Loucy (cell line): Measurements from ENCODE around the gene ZKSCAN3.
A peak's percentile ranks its signal among the peaks of the same experiment; 100 is the strongest.

Experiments used
- H2AFZ ChIP-seq: fragments of 200-600 bp; sonication (generic); 2 replicates; pipeline ENCODE4 v1.6.0; 2016; ENCODE audit warnings: antibody characterized with exemption, mild to moderate bottlenecking, low read length, moderate library complexity
- H3F3A ChIP-seq: fragments of 200-600 bp; 2 replicates; pipeline ENCODE4 v1.6.0; 2016; ENCODE audit warnings: antibody characterized with exemption, low read depth, mild to moderate bottlenecking
- H3K27me3 ChIP-seq: fragments of 200-600 bp; sonication (generic); 2 replicates; pipeline ENCODE4 v1.6.1; 2014; ENCODE audit warnings: low read length, mild to moderate bottlenecking; ENCODE audit not compliant: insufficient read depth, poor library complexity, severe bottlenecking
- H3K36me3 ChIP-seq: fragments of 200-600 bp; sonication (generic); 2 replicates; pipeline ENCODE4 v1.6.1; 2016; ENCODE audit warnings: low read length; ENCODE audit not compliant: insufficient read depth
- H3K4me1 ChIP-seq: fragments of 200-600 bp; sonication (generic); 2 replicates; pipeline ENCODE4 v1.5.1; 2014; ENCODE audit warnings: low read length, mild to moderate bottlenecking; ENCODE audit not compliant: insufficient read depth, poor library complexity, severe bottlenecking
- H3K4me2 ChIP-seq: fragments of 200-600 bp; sonication (generic); 2 replicates; pipeline ENCODE4 v1.6.0; 2014; ENCODE audit warnings: antibody characterized with exemption, low read length, low read depth, mild to moderate bottlenecking; ENCODE audit not compliant: poor library complexity, severe bottlenecking
- H3K4me3 ChIP-seq: fragments of 200-600 bp; sonication (generic); 2 replicates; pipeline ENCODE4 v1.5.1; 2014; ENCODE audit warnings: low read length, mild to moderate bottlenecking, mixed read lengths; ENCODE audit not compliant: poor library complexity, severe bottlenecking
- H3K79me2 ChIP-seq: fragments of 200-600 bp; sonication (generic); 2 replicates; pipeline ENCODE4 v1.6.1; 2014; ENCODE audit warnings: low read length; ENCODE audit not compliant: insufficient read depth
- H3K9ac ChIP-seq: fragments of 200-600 bp; sonication (generic); 2 replicates; pipeline ENCODE4 v1.6.0; 2014; ENCODE audit warnings: mild to moderate bottlenecking, low read depth, low read length, moderate library complexity; ENCODE audit not compliant: poor library complexity, severe bottlenecking
- H3K9me2 ChIP-seq: fragments of 200-600 bp; sonication (generic); replicated peaks from 2 replicates; pipeline ENCODE4 v1.6.1; 2016; ENCODE audit warnings: low read depth, low read length, mixed read lengths
- H3K9me3 ChIP-seq: fragments of 200-600 bp; sonication (generic); 2 replicates; pipeline ENCODE4 v1.6.1; 2014; ENCODE audit warnings: mild to moderate bottlenecking, antibody characterized with exemption, low read length, low read depth; ENCODE audit not compliant: insufficient read depth
- H4K20me1 ChIP-seq: fragments of 200-600 bp; sonication (generic); 2 replicates; pipeline ENCODE4 v1.6.0; 2014; ENCODE audit warnings: antibody characterized with exemption, low read length, mild to moderate bottlenecking; ENCODE audit not compliant: insufficient read depth, poor library complexity, severe bottlenecking
- CTCF ChIP-seq: fragments of 200-600 bp; sonication (generic); conservative IDR thresholded peaks from 2 replicates; pipeline ENCODE4 v1.5.1; 2014; ENCODE audit warnings: mild to moderate bottlenecking, antibody characterized with exemption, low read length
- EZH2phosphoT487 ChIP-seq: fragments of 200-600 bp; IDR thresholded peaks from 2 replicates; pipeline ENCODE4 v1.6.1; 2018; ENCODE audit warnings: antibody characterized with exemption, mild to moderate bottlenecking, moderate library complexity, borderline replicate concordance

ZKSCAN3 gene

GRCh38 chr6:28380381-28380780 lies 30.6 kb downstream of the ZKSCAN3 start:
- Histone ChIP-seq H3K27me3 (peaks cover 3% of the 10 kb centered on the region), H3K4me3 (peak overlapping the region; percentile 85), H3K9me2 (no peaks in the 10 kb centered on the region), H3K79me2 (peaks cover 19% of the 10 kb centered on the region), H3K9me3 (no peaks in the 10 kb centered on the region), H3K36me3 (peaks cover 3% of the 10 kb centered on the region; the same call in 1 of the 2 replicates), H3K4me1 (peaks cover 20% of the 10 kb centered on the region), H3K4me2 (peak overlapping the region; percentile 92), H4K20me1 (no peaks in the 10 kb centered on the region), H3F3A (no peaks in the 10 kb centered on the region), H2AFZ (no peak overlapping the region), H3K9ac (no peak overlapping the region)
- TF ChIP-seq EZH2phosphoT487 (no peak), CTCF (no peak)

DNA sequence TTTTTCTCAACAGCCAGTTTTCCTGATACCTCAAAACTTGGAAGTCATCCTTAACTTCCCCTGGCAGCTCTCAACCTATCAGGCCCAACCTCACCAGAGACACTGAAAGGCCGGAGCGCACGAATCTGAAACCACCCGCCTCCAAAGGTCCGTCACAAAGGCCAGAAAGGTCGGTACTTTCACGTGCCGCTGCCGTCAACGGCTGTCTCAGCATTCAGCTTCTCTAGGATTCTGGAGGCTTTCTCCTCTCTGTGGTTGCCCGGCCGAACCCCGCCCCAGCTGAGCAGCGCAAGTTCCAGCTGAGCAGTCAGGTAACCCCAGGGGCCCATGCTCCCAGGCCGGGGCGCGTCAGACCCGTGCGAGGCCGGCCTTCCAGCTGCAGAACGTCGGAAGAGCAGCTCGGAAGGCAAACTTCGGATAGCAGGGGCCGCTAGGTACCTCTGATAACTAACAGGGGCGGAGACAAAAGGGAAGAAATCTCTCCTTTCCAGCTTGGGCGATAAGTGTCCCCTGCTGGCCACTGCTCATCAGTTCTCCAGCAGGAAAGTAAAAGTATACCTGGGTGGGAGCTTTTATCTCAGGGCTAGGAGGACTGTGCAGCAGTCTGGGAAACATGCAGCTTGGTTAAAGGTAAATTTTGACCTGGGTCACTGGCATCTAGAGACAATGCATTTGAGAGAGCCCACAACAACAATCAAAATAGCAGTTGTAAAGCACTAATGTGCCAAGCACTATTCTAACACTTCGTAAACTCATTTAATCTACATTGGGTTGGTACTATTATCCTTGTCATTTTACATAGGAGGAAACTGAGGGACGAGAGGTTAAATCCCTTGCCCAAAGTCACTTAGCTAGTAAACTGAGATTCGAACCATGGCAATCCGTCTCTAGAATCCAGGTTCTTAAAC lies 33.7 kb downstream of the ZKSCAN3 start:
- Histone ChIP-seq H3K4me3 (peak overlapping the region; percentile 85), H3K36me3 (peaks cover 3% of the 10 kb centered on the region; the same call in 1 of the 2 replicates), H3K9me3 (no peaks in the 10 kb centered on the region), H4K20me1 (no peaks in the 10 kb centered on the region), H2AFZ (peak overlapping the region; percentile 84), H3K27me3 (peaks cover 7% of the 10 kb centered on the region), H3F3A (no peaks in the 10 kb centered on the region), H3K9ac (peak overlapping the region; percentile 87), H3K4me1 (peaks cover 20% of the 10 kb centered on the region), H3K4me2 (peak overlapping the region; percentile 92), H3K79me2 (peaks cover 19% of the 10 kb centered on the region), H3K9me2 (no peaks in the 10 kb centered on the region)
- TF ChIP-seq EZH2phosphoT487, result no peak
- TF ChIP-seq CTCF, result peak; percentile 74

DNA sequence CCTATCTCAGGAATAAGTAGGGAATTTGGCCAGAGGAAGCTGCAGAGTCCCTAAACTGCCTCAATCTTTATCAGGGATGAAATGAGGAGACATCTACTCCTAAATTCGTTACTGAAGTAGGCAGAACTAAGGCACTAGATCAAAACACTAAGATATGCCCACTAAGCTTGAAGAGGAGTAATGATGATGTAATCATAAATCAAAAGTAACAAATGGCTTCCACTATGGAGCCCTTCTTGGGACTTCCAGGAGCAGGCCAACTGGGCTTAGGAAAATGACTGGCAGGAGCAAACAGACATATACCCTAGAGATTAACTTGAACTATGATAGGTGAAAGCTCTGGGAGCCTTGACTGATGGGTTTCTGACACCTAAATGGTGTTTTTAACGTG lies 34.4 kb downstream of the ZKSCAN3 start:
- Histone ChIP-seq H2AFZ (no peak overlapping the region; the same call in 1 of the 2 replicates), H3K9me3 (no peaks in the 10 kb centered on the region), H3K4me3 (no peak overlapping the region), H3K4me1 (peaks cover 20% of the 10 kb centered on the region), H3F3A (no peaks in the 10 kb centered on the region), H3K4me2 (no peak overlapping the region), H4K20me1 (no peaks in the 10 kb centered on the region), H3K27me3 (peaks cover 7% of the 10 kb centered on the region), H3K36me3 (0 out of 2 replicates have a peak, but pooled peaks cover 3% of the 10 kb centered on the region), H3K79me2 (peaks cover 19% of the 10 kb centered on the region), H3K9ac (no peak overlapping the region), H3K9me2 (no peaks in the 10 kb centered on the region)
- TF ChIP-seq EZH2phosphoT487, result no peak
- no peak for TF ChIP-seq CTCF
